NCI-H187 treated with DMSO at 0.1 percent for 48 hours (cell line): ENCODE results near the gene GREB1.
A peak's percentile ranks its signal among the peaks of the same experiment; 100 is the strongest.

ENCODE experiments used
- DNase-seq: peaks from one replicate; lab custom pipeline; 2025; lab: John Stamatoyannopoulos, UW

GREB1 gene

DNA sequence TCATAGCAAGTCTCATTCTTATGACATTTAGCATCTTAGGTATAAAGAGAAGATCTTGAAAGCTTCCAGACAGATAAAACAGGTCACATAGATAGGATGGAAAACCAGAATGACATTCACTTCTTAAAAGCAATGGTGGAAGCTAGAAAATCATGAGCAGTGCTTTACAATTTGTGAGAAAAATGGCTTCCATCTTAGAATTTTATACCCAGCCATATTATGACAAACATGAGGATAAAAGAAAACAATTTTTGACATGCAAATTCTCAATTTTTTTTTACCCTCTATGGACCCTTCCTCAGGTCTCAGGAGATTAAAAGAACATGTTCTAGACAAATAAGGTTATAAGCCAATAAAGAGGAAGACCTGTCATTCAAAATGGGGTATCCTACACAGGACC, 129.0 kb downstream of the GREB1 start:
- DNase-seq, result no peak

DNA sequence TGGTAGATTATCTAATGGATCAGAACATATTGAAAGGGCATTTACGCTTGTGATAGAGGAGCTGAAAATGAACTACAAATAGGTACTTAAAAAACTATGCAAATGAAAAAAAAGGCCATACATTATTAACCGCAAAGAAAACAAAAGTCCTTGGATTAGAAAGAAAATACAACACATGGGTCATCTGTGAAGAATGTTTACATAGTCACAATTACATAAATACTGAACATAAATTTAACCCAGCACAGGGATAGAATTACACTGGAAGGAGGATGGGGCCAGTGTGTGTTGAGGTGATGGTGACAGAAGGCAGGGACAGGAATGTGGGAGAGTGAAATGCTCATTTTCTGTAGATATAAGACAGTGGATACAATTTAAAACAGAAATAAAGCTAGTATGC, 129.6 kb downstream of the GREB1 start:
- no peak for DNase-seq

DNA sequence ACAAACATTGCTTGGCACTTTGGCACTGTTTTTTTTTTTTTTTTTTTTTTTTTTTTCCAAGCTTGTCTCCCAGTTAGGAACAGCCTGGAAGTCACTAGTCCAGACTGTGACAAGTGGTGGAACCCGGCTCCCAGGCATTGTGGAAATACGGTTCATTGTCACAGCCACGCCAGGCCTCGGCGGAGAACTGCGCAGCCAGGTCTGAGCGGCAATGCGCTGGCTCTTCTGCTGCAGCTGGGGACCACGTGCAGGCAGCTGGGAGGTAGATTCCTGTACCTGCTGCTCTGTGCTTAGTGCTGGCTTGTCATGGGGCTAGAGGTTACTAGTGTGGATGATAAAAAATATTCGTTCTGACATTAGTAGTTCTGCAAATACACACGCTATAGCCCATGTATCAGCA, 131.2 kb downstream of the GREB1 start:
- no peak for DNase-seq

DNA sequence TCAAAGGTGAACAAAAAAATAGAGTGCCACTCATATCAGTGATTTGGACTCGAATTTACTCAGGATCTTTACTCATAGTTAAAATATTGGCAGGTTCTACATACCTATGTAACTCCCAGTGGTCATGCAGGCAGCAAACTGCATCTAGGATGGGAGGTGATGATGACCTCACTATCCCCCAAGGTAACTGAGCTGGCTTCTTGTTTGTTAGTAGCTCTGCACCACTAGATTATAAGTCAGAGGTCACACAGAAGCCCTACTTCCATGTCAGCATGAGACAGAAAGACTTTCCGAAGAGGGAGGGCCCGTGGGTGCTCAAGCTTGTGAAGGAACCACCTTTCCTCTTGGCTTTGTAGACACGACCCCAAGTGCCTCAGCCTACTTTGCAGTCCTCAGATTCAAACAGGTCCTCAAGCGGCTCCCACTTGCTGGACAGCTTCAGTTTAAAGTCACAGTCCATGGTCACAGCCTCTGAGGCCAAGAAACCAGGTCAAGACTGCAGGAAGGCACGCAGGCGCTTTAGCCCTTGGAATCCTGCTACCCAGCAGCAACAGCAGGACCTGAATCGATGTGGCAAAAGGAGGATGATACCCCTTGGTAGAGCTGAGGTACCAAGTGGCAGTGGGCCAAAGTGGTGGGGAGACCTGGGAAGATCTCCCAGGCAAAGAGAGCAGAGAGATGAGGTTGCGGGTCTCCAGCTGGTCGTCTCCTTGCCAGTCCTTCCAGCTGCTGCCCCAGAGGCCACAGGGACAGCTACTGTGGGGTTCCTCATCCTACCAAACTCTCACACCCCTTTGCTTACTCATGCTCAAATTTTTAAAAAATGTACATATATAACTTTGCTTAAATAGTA, 131.9 kb downstream of the GREB1 start:
- no peak for DNase-seq

DNA sequence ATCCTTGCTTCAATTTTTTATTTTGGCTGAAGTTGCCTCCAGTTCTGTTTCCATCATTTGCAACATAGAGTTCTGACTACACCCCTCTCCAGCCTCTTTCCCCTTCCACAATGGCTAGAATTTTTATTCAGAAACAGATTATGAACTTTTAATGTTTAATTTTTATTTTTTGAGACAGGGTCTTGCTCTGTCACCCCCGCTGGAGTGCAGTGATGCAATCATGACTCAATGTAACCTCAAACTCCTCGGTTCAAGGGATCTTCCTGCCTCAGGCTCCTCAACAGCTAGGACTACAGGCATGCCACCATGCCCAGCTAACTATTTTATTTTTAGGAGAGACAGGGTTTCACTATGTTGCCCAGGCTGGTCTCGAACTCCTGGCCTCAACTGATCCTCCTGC, 133.3 kb downstream of the GREB1 start:
- no peak for DNase-seq

DNA sequence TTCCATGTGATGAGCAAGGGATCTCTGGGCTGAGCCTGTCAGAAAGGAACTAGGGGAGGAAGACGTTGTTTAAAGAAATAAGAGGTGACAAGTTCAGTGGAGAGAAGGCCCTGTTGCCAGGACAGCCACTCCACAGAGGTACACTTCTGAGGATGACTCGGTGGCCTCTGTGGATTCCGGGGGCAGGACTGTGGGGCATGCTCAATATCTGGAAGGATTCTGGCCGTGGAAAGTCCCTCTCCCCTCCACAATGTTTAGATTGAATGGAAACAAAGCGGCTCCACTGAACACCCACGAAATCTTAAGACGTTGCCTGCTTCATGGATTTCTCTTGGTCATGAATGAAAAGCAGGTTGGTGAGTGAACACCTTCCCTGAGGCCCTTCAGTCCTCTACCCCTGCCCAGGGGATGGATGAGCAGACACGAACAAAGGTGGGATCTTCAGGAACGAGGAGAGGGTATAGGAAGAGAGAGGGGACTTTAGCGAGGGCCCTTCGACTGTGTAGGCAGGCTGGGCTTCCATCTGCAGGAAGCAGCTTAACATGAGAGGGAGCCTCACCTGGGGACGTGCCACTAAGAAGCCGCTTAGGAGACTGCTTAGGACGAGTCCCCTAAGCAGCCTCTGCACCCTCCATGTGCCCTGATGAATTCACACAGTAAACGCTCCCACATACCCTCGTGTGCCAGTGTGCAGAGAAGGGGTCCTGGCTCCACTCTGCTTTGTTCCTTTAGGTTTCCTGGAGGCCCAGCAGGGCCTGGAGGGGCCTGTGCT, 134.2 kb downstream of the GREB1 start:
- DNase-seq, result no peak

DNA sequence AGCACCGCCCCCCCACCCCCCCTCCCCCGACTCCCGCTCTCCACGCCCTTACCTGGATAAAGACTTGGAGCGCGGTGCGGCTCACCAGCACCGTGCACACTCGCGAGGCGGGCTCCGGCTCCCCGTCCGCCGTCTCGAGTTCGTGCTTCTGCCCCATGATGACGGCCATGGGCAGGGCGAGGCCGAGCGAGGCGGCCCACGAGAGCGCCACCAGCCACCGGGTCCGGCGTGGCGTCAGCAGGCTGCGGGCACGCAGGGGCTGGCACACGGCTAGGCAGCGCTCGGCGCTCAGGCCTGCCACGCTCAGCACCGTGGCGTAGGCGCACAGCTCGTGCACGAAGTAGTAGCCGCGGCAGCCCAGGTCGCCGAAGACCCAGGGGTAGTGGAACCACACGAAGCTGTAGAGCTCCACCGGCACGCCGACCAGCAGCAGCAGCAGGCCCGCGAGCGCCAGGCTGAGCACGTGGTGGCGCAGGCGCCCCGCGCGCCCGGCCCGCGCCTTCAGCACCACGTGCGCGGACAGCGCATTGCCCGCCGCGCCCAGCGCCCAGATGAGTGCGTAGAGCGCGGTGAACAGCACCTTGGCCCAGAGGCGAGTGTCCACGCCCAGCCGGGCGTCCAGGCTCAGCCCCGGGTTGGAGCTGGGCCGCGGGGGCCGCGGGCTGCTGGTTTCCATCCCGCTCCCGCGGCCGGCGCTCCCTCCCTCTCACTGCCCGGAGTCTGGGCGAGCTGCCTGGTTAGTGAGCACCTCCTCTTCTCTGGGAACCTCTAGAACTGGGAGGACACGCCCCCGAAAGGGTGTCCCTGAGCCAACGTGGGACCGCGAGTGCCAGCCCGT, 135.8 kb downstream of the GREB1 start, which contains the start of gene NTSR2:
TSS of gene NTSR2 (minus strand) at position 742 of the 838 bp plus-strand sequence. CDS start at position 676, 66 bp downstream.
- DNase-seq, result no peak

DNA sequence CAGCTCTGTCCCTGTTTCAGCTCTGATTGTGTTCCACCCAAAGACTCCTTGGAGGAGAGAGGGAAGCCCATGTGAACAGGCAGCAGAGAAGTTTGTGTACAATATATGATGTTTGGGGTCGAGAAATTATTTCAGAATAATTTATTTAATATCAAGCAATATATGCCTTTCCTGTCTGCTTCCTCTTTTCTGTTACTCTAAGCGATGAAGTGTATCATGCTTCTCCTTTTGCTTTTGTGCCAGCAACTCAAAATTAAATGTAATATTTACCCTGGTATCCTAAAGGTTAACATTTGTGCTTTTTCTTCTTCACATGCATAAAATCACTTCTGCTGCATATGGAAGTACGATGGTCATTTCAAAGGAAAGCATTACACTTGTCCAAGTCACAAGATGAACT, 138.6 kb downstream of the GREB1 start:
- no peak for DNase-seq

DNA sequence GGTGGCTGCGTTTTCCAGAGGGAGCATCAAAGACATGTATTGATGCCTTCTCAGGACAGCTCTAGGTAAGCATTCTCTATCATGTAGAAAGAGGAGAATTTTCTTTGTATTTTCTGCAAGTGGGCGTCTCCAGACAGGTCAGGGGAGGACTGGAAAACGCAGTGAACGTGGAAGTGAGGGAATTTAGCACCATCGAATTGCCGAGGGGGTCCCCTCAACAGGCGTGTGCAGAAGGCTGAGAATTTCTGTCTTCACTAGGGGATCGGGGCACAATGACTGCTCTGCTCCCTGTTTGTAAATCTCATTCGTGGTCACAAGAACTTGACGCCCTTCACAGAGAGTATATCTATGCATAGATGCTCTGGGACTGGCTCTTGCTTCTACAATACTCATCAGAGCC, 141.1 kb downstream of the GREB1 start:
- DNase-seq, result no peak

DNA sequence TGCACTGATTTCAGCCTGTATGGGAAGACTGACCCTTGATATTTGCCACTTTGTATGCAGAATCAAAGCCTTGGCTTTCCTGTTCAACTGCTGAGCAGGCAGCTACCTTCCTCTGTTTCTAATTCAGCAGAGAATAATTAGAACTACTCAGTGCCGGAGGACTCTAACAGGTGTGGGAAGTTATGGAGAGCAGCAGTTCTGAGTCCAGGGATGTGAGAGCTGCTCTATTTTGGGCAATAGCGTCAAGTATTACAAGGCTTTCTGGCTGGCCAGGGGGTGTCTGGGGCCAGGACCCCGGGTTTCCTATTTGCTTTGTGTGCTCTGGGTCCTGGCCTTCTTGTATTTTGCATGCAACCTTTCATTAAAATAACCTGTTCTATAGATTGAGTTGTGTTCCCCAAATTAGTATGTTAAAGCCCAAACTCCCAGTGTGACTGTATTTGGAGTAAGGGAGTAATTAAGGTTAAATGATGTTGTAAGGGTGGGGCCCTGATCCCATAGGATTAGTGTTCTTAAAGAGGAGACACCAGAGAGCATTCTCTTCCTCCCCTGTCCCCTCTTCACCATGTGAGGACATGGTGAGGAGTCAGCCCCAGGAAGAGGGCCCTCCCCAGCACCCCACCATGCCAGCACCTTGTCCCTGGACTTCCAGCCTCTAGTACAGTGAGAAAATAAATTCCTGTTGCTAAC, 141.7 kb downstream of the GREB1 start:
- no peak for DNase-seq

DNA sequence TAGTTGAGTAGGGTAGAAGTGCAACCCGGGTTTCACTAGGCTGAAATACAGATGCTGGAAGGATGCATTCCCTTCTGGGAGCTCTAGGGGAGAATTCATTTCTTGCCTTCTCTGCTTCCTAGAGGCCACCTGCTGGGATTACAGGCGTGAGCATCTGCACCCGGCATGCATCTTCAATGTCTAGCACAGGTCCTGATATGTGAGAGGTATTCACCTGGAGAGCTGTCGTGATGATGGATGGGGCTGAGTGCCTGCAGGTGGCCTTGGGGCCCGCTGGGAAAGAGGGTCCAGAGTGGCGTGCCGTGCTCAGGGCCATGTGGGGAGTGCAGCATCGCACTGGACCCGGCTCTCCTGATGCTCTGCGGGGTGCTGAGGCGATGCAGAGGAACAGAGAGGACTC, 142.8 kb downstream of the GREB1 start:
- peak; percentile 73 for DNase-seq

DNA sequence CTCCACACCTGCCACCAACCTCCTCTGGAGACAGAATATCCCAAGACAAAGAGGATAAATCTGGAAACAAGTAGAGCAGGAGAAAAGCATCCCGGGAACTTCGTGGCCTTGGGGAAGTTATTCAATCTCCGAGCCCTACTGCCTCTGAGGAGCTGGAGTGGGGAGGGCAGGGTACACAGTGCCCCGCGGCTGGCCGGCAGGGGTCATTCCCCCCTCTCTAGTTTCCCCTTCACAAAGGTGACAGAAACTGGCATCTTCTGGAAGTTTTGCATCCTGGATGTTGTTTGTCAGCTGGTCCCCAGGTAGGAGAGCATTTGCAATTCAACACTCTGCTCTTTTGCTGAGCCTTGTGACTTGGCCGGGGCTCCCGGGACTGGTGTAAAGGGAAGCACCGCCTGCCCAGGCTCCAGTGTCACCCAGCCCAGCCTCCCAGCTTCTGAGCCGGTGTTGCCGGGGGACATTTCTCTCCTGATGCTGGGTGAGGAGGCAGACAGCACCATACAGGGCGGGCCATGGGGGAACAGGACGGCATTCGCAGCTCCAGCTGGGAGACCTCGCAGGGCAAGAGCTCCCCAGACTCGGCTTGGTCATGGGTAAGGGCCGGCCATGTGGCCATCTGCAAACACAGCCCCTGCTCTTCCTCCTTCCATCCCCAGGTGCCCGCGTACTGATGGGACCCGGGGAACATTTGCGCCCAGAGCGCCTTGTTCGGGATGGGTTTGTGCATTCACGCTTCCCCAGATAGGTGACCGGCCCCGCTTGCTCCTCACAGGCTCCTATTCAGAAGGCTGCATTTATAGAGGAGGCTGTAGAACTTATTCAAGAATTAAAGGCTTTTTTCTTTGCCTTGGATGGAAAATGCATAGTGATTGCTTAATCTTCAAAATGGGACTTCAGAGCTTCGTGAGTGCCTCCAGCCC, 143.6 kb downstream of the GREB1 start:
- no peak for DNase-seq

DNA sequence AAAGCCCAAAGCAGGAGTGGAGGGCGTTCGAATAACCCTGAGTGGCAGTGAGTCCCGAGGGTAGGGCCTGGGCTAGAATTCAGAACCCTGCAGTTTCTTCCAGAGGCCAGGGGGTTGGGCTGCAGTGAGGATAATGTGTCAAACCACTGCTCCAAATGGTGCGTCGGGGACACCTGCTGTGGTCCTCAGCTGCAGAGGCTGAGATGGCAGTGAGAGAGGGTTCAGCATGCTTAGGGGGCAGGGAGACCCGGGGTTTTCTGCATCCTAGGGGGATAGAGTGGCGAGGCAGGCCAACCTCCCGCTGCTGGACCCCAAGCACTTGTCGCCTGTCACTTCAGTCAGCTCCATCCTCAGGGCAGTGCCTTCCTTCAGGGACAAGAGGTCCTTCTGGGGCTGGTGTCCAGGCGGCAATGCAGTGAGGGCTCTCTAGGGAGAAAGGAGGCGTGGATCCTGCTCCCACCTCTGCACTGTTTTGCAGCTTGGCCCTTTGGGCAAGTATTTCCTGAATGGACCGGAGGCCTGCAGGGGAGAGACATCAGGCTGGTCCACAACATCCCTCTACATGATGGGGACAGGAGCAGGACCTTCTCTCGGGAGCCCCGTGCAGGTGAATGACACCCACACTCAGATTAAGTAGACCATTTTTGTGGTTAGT, 144.6 kb downstream of the GREB1 start:
- no peak for DNase-seq

DNA sequence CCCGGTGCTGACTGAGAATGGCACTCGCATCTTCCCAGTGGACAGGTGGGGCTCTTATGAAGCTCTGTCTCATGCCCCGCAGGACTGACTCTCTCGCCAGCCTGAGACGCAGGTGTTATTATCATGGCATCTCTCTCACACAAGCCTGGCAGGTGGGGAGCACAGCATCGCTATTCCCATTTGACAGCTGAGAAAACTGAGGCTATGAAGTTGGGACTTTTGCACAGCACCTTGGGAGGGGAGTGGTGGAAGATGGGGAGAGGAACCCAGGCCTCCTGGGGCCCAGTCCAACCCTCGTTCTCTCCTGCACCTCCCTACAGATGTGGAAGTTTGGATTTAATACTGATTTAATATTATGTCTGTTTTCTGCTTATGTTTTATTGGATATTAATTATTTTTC, 145.2 kb downstream of the GREB1 start:
- no peak for DNase-seq

DNA sequence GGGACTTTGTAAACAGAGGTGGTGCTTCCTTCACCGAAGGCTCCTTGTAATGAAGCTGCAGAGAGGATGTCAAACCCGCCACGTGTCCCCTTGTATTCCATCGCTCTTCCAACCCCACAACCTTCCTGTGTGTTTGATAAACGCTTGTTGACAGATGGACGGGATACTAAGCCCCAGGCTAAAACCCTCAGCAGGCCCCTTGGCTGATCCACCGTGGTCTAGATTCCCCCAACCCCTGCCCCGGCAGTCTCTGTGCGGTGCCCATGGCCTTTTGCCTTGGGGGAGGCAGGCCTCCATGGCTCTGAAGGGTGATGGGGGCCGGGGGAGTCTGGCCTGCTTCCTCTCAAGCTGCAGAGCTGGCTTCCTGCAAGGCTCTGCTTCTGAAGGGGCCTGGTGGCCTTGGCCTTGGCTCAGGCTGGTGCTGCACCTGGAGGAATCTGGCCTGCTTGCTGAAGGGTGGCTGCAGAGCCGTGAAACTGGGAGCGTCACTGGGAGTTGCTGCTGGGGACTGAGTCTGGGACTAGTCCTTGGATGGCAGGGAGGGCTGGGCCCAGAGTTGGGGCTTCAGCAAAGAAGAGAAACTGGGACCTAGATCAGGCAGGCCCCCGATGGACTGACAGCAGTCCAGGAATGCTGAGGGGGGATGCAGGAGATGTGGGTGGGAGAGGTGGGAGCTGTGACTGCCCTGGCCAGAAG, 145.8 kb downstream of the GREB1 start:
- DNase-seq, result no peak

DNA sequence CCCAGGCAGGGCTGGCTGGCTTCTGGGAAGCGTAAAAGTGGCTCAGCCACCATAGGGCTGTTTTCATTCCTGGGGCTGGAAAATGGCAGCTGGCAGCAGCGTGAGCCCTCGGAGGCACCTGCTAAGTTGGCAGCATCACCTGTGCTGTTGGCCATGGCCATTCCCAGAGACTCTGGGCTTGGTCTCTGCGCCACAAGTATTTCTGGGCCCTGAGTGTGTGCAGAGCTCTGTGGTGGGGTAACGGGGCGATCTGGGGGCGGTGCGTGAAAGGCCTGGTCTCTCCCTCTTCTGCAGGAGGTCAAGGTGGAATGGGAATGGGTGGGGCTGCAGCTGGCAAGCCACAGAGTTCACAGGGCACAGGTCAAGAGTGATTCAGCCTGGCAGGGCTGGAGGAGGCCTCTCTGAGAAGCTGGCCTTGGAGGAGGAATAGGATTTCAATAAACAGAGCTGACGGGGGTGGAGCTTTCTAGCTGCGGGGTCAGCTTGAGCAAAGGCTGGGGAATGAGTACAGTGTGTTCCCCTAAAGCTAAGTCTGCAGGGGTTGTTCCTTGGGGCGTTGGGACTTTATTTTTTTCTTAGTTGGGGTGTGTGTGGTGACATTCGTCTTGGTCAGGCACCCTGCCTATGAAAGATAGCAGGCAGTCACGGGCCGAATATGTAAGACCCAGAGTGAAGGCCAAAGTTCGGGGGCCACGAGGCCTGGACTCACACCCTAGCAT, 146.5 kb downstream of the GREB1 start:
- no peak for DNase-seq

DNA sequence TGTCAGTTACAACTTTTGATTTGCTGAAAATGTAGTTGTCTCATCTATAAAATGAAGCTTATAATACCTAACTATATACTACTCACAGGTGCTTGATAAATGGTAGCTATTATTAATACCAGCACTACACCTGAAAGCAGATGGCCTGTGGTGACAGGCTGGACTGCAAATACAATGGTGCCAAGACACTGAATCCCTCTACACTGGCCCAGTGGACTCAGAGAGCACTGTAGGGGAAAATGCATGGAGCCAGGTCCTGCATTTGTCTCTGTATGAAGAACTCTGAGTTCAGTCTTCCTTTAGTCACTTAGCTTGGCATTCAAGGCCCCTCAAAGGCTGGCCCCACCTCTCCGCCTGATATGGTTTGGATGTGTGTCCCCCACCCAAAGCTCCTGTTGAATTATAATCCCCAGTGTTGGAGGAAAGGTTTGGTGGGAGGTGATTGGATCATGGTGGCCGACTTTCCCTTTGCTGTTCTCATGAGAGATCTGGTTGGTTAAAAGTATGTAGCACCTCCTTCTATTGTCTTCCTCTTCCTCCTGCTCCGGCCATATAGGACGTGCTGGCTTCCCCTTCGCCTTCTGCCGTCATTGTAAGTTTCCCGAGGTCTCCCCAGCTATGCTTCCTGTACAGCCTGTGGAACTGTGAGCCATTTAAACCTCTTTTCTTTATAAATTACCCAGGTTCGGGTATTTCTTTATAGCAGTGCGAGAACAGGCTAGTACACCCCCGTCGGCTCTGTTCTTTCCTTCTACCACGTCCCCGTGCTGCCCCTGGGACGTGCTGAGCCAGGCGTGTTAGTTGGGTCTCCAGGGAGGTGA, 147.3 kb downstream of the GREB1 start:
- no peak for DNase-seq
